HFF-Myc (cell line): ENCODE measurements around the gene RSRC1.

Experiments used
- DNase-seq: peaks from one replicate; pipeline ENCODE4 v3.0.0-alpha.2; 2011; ENCODE audit warnings: low read depth; ENCODE audit errors: extremely low read depth
- H3K4me3 ChIP-seq: replicated peaks from 2 replicates; pipeline ENCODE4 v1.5.1; 2011; ENCODE audit warnings: low read depth, mild to moderate bottlenecking, control low read depth, low read length
- TF ChIP-seq, protein P1 (sequence below): IDR thresholded peaks from 2 replicates; pipeline ENCODE4 v1.5.1; 2012; ENCODE audit warnings: mild to moderate bottlenecking, low read depth, low read length, control low read depth; ENCODE audit errors: missing control alignments

Gene RSRC1

DNA sequence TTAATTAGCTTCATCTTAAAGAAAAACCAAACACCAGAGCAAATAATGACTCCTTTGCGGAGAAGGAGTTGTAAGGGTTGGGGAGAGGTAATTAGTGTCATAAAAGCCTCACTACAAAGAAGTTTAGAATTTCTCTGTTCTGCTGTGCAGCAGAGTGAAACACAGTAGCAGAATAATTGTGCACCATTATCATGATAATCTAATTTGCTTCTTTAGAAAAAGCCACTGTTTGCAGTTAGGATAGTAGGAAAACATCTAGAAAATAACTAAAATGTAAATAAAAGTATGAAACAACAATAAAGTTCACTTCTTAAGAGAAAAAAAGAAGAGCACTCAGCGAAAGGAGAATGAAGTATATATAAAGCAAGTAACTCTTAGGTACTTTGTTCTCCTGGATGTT, 9.2 kb upstream of the RSRC1 start:
- no peak for DNase-seq
- no peak overlapping the region for H3K4me3 ChIP-seq
- TF ChIP-seq, protein P1, sequence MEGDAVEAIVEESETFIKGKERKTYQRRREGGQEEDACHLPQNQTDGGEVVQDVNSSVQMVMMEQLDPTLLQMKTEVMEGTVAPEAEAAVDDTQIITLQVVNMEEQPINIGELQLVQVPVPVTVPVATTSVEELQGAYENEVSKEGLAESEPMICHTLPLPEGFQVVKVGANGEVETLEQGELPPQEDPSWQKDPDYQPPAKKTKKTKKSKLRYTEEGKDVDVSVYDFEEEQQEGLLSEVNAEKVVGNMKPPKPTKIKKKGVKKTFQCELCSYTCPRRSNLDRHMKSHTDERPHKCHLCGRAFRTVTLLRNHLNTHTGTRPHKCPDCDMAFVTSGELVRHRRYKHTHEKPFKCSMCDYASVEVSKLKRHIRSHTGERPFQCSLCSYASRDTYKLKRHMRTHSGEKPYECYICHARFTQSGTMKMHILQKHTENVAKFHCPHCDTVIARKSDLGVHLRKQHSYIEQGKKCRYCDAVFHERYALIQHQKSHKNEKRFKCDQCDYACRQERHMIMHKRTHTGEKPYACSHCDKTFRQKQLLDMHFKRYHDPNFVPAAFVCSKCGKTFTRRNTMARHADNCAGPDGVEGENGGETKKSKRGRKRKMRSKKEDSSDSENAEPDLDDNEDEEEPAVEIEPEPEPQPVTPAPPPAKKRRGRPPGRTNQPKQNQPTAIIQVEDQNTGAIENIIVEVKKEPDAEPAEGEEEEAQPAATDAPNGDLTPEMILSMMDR = no peak

DNA sequence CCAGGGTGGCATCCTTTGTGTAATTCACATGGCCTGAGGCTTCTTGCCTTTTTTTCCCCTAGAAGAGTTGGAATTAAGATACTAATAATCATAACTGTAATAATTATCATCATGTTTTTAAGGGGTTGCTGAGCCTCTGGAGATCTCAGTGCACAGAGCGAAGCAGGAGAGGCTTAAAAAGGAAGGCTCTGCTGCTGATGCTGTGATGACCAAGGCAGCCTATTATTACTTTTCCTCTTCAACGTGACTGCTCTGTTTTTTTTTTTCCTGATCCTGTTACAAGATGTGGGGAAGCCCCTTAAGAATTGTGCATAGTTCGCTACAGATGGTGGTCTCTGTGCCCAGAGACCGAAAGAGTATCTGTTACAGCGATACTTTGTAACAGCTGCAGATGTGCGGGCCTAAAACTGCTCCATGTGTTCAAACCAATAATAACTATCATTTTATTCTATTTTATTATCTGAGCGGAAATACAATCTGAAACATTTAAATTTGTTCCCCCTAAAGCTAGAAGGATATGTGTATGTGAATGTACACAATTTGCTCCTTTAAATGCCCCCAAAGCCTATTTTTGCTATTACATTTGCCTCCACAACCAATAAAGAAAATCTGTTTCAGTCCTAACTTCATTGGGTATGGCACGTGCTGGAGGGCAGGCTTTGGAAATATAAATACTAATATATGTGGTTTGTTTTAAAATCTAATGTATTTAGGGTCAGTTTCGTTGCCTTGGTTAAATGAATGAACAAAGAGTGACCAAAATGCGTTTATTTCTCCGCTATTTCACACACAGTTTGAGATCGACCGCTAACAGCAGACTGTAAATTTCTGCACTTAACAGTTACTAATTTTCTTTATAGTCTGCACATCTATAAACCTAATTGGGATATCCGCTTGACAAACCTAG, 8.3 kb upstream of the RSRC1 start:
- 0 out of 2 replicates have a peak overlapping the region, but pooled peaks have one; percentile 2 for H3K4me3 ChIP-seq
- TF ChIP-seq, protein P1 = no peak
- no peak for DNase-seq

DNA sequence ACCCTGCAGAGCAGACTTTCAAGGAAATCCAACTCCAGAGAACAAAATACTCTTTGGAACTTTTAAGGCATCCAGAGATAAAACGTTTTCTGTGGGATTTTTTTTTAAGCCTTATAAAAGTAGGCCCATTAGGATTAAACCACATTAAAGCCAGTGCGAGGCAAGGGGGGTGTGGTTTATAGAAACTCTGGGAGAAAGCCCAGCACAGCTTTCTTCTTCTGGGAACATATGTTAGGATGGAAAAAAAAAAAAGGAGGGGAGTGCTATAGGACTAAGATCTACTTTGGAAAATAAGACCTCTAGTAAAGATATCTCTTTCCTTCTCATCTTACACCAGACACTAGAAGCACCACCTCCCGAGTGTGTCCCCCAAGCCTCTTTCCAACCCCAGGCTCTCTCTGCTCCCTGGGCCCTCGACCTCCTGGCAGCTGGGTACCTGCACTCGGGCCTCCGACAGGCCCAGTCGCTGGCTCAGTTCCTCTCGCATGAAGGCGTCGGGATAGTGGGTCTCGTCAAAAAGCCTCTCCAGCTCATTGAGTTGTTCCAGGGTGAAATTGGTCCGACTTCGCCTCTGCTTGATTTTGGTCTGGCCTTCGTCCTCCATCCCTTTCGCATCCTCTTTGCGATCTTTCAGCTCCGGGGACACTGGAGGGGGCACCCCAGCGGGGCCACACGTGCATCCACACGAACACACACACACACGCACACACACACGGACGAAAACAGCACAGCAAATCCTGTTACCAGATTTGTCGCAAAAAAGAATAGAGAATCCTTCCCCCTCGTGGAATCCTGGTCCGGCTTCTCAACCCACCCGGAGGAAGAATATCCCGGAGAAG, 7.4 kb upstream of the RSRC1 start:
- H3K4me3 ChIP-seq = peak overlapping the region; percentile 72
- no peak for DNase-seq
- TF ChIP-seq, protein P1 = no peak

DNA sequence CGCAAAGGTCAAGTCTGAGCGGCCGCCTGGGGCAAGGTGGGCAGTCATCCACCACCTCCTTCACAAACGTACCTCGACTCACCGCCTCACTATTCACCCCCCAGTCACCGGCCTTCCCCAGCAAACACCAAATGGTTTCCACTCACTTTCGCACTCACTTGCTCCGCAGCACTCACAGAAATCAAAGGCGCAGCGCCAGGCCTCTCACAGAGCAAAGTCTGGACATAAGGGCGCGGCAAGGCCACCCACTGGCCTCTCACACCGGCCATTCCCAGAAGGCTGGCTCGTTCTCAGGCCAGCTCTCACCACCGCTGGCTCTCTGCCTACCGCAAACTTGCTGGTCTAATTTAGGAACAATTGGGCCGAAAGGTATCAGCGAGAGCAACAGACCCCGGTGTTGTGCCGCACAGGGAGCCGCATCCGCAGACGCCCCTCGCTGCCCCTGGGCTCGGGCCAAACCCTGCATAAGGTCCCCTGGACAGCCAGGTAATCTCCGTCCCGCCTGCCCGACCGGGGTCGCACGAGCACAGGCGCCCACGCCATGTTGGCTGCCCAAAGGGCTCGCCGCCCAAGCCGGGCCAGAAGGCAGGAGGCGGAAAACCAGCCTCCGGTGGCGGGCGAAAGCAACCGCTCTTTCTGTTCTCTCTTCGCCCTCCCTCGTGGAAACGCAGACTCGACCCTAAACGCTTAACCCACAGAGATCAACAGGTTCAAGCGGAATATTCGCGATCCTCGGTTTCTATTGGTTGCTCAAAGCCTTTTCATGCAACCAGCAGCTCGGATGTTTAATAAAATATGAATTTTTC, 6.6 kb upstream of the RSRC1 start:
- TF ChIP-seq, protein P1 = no peak
- H3K4me3 ChIP-seq = peak overlapping the region; percentile 72
- no peak for DNase-seq

DNA sequence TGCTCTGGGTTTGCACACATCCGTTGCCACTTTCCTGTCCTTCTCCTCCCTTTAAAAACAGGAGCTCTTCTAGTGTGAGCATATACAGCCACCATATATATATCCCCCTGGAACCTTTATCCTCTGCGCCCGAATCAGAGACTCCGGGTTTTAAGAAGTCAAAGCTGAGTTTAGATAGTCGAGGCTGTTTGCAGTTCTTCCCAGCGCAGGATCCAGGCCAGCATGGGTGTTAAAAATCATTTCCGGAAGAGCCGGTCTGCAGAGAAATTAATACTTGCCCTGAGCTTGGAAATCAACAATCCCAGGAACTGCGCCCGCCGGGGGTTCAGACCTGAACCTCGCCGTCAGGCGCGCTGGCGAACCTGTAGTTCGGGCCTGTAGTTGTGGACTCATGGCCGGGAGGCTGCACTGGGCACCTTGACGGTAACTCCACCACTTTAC, 6.0 kb upstream of the RSRC1 start:
- DNase-seq = no peak
- peak overlapping the region; percentile 72 for H3K4me3 ChIP-seq
- TF ChIP-seq, protein P1 = no peak

DNA sequence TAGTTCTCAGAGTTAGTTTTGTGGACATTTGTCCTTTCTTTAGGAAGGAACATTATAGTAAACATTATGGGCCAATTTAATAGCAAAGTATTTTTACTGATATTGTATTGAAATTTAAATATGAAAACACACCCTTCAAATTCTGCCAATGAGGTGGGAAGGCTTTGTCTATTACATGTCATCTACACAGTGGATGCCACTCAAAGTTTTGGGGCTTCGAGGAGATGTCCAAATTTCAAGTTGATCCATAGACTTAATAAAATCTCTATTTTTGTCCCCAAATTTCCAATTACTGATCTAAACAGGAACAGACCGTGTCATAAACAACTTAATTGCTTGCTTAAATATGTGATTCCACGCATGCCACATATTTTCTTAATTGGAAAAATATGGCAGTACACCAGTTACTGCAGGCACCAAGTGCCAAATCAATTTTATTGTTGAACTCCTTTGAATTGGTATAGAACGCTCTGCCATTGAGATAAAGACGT, 5.4 kb upstream of the RSRC1 start:
- no peak for DNase-seq
- TF ChIP-seq, protein P1 = no peak
- H3K4me3 ChIP-seq = peak overlapping the region; percentile 72
